GM23338 (cell line): Measurements from ENCODE around the gene AMPD3. TPM values are rescaled to one million over a fixed set of nuclear protein-coding genes. Genes with fewer than 3 reads are reported as not detected.

Source experiments
- ATAC-seq: fragments of 200-7000 bp; cut with Tn5 transposase; 3 replicates; pipeline ENCODE4 v1.9.1; 2020
- DNase-seq: peaks from one replicate; pipeline ENCODE4 v3.0.0-alpha.2; 2015; ENCODE audit warnings: low spot score
- H2AFZ ChIP-seq: fragments of 200-600 bp; sonication (generic); 2 replicates; pipeline ENCODE4 v1.8.0; 2016; ENCODE audit warnings: antibody characterized with exemption, mild to moderate bottlenecking, moderate library complexity
- H3F3A ChIP-seq: fragments of 200-600 bp; sonication (generic); replicated peaks from 2 replicates; pipeline ENCODE4 v1.8.0; 2017; ENCODE audit warnings: antibody characterized with exemption, mixed run types, low read depth
- H3K27ac ChIP-seq: fragments of 200-600 bp; sonication (generic); 2 replicates; pipeline ENCODE4 v1.6.1; 2016; ENCODE audit warnings: low read depth
- H3K27me3 ChIP-seq: fragments of 200-600 bp; sonication (generic); 2 replicates; pipeline ENCODE4 v1.8.0; 2016; ENCODE audit warnings: mild to moderate bottlenecking, mixed run types, moderate library complexity; ENCODE audit not compliant: insufficient read depth
- H3K36me3 ChIP-seq: fragments of 200-600 bp; sonication (generic); 2 replicates; pipeline ENCODE4 v1.8.0; 2016; ENCODE audit warnings: mild to moderate bottlenecking; ENCODE audit not compliant: insufficient read depth
- H3K4me1 ChIP-seq: fragments of 200-600 bp; sonication (generic); 2 replicates; pipeline ENCODE4 v1.8.0; 2016; ENCODE audit warnings: mild to moderate bottlenecking, moderate library complexity; ENCODE audit not compliant: insufficient read depth
- H3K4me2 ChIP-seq: fragments of 200-600 bp; sonication (generic); 2 replicates; pipeline ENCODE4 v1.7.1; 2017; ENCODE audit warnings: mixed run types
- H3K4me3 ChIP-seq: fragments of 200-600 bp; sonication (generic); 2 replicates; pipeline ENCODE4 v1.6.1; 2016; ENCODE audit warnings: mixed run types
- H3K79me2 ChIP-seq: fragments of 200-600 bp; sonication (generic); replicated peaks from 2 replicates; pipeline ENCODE4 v1.8.0; 2017; ENCODE audit warnings: mild to moderate bottlenecking; ENCODE audit not compliant: insufficient read depth
- H3K9me2 ChIP-seq: fragments of 200-600 bp; sonication (generic); 2 replicates; pipeline ENCODE4 v1.8.0; 2017; ENCODE audit not compliant: insufficient read depth
- H4K20me1 ChIP-seq: fragments of 200-600 bp; sonication (generic); replicated peaks from 2 replicates; pipeline ENCODE4 v1.8.0; 2017; ENCODE audit warnings: mild to moderate bottlenecking; ENCODE audit not compliant: insufficient read depth
- H3K27ac Mint-ChIP-seq: 2 replicates; pipeline ENCODE4 v1.8.0; 2020; ENCODE audit warnings: inconsistent platforms, mild to moderate bottlenecking, moderate library complexity, mixed read lengths
- H3K27me3 Mint-ChIP-seq: 3 replicates; pipeline ENCODE4 v1.8.0; 2022; ENCODE audit warnings: low read depth, mild to moderate bottlenecking, moderate library complexity, mixed read lengths, inconsistent platforms; ENCODE audit not compliant: insufficient read depth, poor library complexity
- H3K36me3 Mint-ChIP-seq: 3 replicates; pipeline ENCODE4 v1.8.0; 2021; ENCODE audit warnings: low read depth, mild to moderate bottlenecking, inconsistent platforms, moderate library complexity, mixed read lengths
- H3K4me1 Mint-ChIP-seq: 3 replicates; pipeline ENCODE4 v1.8.0; 2020; ENCODE audit warnings: mild to moderate bottlenecking, inconsistent platforms, mixed read lengths
- H3K4me3 Mint-ChIP-seq: 3 replicates; pipeline ENCODE4 v1.8.0; 2021; ENCODE audit warnings: moderate library complexity, mild to moderate bottlenecking, inconsistent platforms, mixed read lengths
- H3K9me3 Mint-ChIP-seq: 3 replicates; pipeline ENCODE4 v1.8.0; 2020; ENCODE audit warnings: moderate library complexity, mild to moderate bottlenecking, inconsistent platforms, mixed read lengths
- EZH2 ChIP-seq: fragments of 200-600 bp; sonication (generic); IDR thresholded peaks from one replicate; pipeline ENCODE4 v1.8.0; 2017; ENCODE audit warnings: antibody characterized with exemption, mild to moderate bottlenecking, low read depth; ENCODE audit not compliant: unreplicated experiment
- EZH2phosphoT487 ChIP-seq: fragments of 200-600 bp; sonication (generic); IDR thresholded peaks from one replicate; pipeline ENCODE4 v1.8.1; 2018; ENCODE audit warnings: antibody characterized with exemption; ENCODE audit not compliant: unreplicated experiment
- JUNB ChIP-seq: IDR thresholded peaks from one replicate; pipeline ENCODE4 v1.6.1; 2016; ENCODE audit warnings: antibody characterized with exemption; ENCODE audit not compliant: unreplicated experiment
- NANOG ChIP-seq: IDR thresholded peaks from 2 replicates; pipeline ENCODE4 v1.6.1; 2016; ENCODE audit warnings: antibody characterized with exemption, borderline replicate concordance
- STAT1 ChIP-seq: IDR thresholded peaks from one replicate; pipeline ENCODE4 v1.6.1; 2016; ENCODE audit warnings: antibody characterized with exemption; ENCODE audit not compliant: unreplicated experiment
- ZNF114 ChIP-seq: fragments of 250-450 bp; sonication (Bioruptor Pico); IDR thresholded peaks from 2 replicates; pipeline ENCODE4 v1.5.0; 2020; ENCODE audit warnings: mild to moderate bottlenecking, moderate library complexity
- polyA plus RNA-seq: library from polyadenylated mRNA; unstranded; fragments of >200 nt; fragmentation: Nextera tagmentation; extraction: Ambion mirVana; gene quantifications from 2 replicates; pipeline ENCODE4 v1.2.1, GENCODE V29; 2016
- total RNA-seq: library from RNA; depleted of rRNA; stranded (reverse); fragments of >200 nt; shearing (Covaris generic); gene quantifications from 2 replicates; pipeline ENCODE4 v1.2.3, GENCODE V29; 2014
- TF ChIP-seq, protein P1 (sequence below): fragments of 250-450 bp; sonication (Bioruptor Pico); IDR thresholded peaks from 2 replicates; pipeline ENCODE4 v1.5.0; 2020; ENCODE audit warnings: mild to moderate bottlenecking, moderate library complexity
- TF ChIP-seq, protein P2 (sequence below), 2 experiments: fragments of 200-600 bp in 1 of 2; sonication (generic) in 1 of 2; conservative IDR thresholded peaks; 2 replicates each; pipeline versions ENCODE4 v1.5.1 to v1.6.1; 2016 to 2017; ENCODE audit warnings: antibody characterized with exemption in 2 of 2, low read depth in 2 of 2, mild to moderate bottlenecking in 2 of 2, moderate library complexity in 1 of 2

Gene AMPD3
- total and polyA plus RNA-seq, 2 experiments from 2014 or later = 1.6 to 2.1 TPM

DNA sequence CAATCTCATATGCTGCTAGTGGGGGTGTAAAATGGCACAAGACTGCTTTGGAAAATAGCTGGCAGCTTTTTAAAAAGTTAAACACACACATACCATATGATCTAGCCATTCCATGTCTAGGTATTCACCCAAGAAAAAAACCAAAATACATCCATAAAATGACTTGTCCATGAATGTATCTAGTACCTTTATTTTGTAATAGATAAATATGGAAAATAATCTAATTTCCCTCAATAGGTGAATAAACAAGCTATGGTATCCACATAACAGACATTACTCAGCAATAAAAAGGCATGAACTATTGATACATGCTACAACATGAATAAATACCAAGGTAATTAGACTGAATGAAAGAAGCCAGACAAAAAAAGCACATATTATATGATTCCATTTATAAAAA is 63.1 kb downstream of the AMPD3 start:
- Histone ChIP-seq H3K36me3 (no peaks in the 10 kb centered on the region), H3K4me2 (no peak overlapping the region), H3K27me3 (no peaks in the 10 kb centered on the region), H3K27ac (no peak overlapping the region), H4K20me1 (no peaks in the 10 kb centered on the region), H3F3A (no peaks in the 10 kb centered on the region), H3K79me2 (no peaks in the 10 kb centered on the region), H3K4me3 (no peak overlapping the region), H3K9me2 (no peaks in the 10 kb centered on the region), H2AFZ (no peak overlapping the region), H3K4me1 (no peaks in the 10 kb centered on the region)
- no peaks in the 10 kb centered on the region for H3K36me3 Mint-ChIP-seq
- H3K4me1 Mint-ChIP-seq = no peaks in the 10 kb centered on the region; the same call in 2 of the 3 replicates
- no peaks in the 10 kb centered on the region for H3K27me3 Mint-ChIP-seq
- no peak overlapping the region for H3K27ac Mint-ChIP-seq
- TF ChIP-seq JUNB = no peak
- no peak for TF ChIP-seq ZNF114 (CRISPR knock-in tag)
- no peak overlapping the region for H3K4me3 Mint-ChIP-seq
- no peaks in the 10 kb centered on the region for H3K9me3 Mint-ChIP-seq
- DNase-seq (no peak), ATAC-seq (no peak)

- no peak overlapping the region for H2AFZ ChIP-seq
- no peaks in the 10 kb centered on the region for H3K9me2 ChIP-seq
- no peaks in the 10 kb centered on the region for H4K20me1 ChIP-seq
- no peaks in the 10 kb centered on the region for H3F3A ChIP-seq
- TF ChIP-seq NANOG (no peak), STAT1 (no peak), EZH2phosphoT487 (no peak), EZH2 (no peak)
- TF ChIP-seq, protein P1, sequence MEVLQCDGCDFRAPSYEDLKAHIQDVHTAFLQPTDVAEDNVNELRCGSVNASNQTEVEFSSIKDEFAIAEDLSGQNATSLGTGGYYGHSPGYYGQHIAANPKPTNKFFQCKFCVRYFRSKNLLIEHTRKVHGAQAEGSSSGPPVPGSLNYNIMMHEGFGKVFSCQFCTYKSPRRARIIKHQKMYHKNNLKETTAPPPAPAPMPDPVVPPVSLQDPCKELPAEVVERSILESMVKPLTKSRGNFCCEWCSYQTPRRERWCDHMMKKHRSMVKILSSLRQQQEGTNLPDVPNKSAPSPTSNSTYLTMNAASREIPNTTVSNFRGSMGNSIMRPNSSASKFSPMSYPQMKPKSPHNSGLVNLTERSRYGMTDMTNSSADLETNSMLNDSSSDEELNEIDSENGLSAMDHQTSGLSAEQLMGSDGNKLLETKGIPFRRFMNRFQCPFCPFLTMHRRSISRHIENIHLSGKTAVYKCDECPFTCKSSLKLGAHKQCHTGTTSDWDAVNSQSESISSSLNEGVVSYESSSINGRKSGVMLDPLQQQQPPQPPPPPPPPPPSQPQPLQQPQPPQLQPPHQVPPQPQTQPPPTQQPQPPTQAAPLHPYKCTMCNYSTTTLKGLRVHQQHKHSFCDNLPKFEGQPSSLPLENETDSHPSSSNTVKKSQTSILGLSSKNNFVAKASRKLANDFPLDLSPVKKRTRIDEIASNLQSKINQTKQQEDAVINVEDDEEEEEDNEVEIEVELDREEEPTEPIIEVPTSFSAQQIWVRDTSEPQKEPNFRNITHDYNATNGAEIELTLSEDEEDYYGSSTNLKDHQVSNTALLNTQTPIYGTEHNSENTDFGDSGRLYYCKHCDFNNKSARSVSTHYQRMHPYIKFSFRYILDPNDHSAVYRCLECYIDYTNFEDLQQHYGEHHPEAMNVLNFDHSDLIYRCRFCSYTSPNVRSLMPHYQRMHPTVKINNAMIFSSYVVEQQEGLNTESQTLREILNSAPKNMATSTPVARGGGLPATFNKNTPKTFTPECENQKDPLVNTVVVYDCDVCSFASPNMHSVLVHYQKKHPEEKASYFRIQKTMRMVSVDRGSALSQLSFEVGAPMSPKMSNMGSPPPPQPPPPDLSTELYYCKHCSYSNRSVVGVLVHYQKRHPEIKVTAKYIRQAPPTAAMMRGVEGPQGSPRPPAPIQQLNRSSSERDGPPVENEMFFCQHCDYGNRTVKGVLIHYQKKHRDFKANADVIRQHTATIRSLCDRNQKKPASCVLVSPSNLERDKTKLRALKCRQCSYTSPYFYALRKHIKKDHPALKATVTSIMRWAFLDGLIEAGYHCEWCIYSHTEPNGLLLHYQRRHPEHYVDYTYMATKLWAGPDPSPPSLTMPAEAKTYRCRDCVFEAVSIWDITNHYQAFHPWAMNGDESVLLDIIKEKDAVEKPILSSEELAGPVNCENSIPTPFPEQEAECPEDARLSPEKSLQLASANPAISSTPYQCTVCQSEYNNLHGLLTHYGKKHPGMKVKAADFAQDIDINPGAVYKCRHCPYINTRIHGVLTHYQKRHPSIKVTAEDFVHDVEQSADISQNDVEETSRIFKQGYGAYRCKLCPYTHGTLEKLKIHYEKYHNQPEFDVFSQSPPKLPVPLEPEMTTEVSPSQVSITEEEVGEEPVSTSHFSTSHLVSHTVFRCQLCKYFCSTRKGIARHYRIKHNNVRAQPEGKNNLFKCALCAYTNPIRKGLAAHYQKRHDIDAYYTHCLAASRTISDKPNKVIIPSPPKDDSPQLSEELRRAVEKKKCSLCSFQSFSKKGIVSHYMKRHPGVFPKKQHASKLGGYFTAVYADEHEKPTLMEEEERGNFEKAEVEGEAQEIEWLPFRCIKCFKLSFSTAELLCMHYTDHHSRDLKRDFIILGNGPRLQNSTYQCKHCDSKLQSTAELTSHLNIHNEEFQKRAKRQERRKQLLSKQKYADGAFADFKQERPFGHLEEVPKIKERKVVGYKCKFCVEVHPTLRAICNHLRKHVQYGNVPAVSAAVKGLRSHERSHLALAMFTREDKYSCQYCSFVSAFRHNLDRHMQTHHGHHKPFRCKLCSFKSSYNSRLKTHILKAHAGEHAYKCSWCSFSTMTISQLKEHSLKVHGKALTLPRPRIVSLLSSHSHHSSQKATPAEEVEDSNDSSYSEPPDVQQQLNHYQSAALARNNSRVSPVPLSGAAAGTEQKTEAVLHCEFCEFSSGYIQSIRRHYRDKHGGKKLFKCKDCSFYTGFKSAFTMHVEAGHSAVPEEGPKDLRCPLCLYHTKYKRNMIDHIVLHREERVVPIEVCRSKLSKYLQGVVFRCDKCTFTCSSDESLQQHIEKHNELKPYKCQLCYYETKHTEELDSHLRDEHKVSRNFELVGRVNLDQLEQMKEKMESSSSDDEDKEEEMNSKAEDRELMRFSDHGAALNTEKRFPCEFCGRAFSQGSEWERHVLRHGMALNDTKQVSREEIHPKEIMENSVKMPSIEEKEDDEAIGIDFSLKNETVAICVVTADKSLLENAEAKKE (CRISPR knock-in tag) = no peak
- TF ChIP-seq, protein P2, sequence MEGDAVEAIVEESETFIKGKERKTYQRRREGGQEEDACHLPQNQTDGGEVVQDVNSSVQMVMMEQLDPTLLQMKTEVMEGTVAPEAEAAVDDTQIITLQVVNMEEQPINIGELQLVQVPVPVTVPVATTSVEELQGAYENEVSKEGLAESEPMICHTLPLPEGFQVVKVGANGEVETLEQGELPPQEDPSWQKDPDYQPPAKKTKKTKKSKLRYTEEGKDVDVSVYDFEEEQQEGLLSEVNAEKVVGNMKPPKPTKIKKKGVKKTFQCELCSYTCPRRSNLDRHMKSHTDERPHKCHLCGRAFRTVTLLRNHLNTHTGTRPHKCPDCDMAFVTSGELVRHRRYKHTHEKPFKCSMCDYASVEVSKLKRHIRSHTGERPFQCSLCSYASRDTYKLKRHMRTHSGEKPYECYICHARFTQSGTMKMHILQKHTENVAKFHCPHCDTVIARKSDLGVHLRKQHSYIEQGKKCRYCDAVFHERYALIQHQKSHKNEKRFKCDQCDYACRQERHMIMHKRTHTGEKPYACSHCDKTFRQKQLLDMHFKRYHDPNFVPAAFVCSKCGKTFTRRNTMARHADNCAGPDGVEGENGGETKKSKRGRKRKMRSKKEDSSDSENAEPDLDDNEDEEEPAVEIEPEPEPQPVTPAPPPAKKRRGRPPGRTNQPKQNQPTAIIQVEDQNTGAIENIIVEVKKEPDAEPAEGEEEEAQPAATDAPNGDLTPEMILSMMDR (conservative IDR thresholded peaks at IDR 0.05; ENCODE audit: low read depth in 2 of 2) = no peak
- no peaks in the 10 kb centered on the region; the same call in 2 of the 3 replicates for H3K4me1 Mint-ChIP-seq
- ATAC-seq (no peak), DNase-seq (no peak)
- H3K27me3 ChIP-seq = no peaks in the 10 kb centered on the region
- no peaks in the 10 kb centered on the region for H3K4me1 ChIP-seq
- H3K36me3 ChIP-seq = no peaks in the 10 kb centered on the region
- H3K27ac Mint-ChIP-seq = no peak overlapping the region
- no peak overlapping the region for H3K4me3 ChIP-seq
- no peaks in the 10 kb centered on the region for H3K36me3 Mint-ChIP-seq
- H3K27ac ChIP-seq = no peak overlapping the region
- no peaks in the 10 kb centered on the region for H3K9me3 Mint-ChIP-seq
- H3K27me3 Mint-ChIP-seq = no peaks in the 10 kb centered on the region
- no peak overlapping the region for H3K4me3 Mint-ChIP-seq
- H3K79me2 ChIP-seq = no peaks in the 10 kb centered on the region
- no peak overlapping the region for H3K4me2 ChIP-seq
Observed at GRCh38 chr11:10518891-10519290, 63.8 kb downstream of the AMPD3 start.
